ENCODE measurements around the gene ITPR2. TPM values are rescaled to one million over a fixed set of nuclear protein-coding genes. Genes with fewer than 3 reads are reported as not detected.

ITPR2 gene
- polyA plus RNA-seq, 2 of the 4 experiments (the other 2 are of a cell fraction) = 3.1 to 8.1 TPM

DNA sequence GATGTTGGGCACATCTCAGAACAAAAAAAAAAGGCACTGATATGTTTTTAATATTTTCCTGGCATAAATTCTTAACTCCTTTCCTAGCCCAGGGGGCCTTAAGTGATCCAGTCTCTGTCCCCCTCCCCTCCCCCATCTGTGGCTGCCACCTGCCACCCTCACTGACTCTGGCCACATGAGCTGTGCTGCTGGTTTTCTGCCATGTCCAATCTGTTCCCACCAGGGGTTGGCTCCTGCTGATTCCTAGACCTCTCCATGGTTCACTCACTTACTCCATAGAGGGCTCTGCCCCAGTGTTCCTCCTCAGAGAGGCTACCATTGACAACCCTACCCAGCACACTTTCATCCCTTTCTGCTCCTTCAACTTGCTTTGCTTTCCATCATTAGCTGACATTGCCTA lies 474.3 kb downstream of the ITPR2 start:
- ChIA-PET POLR2A (no interaction called here), CTCF (no interaction called here)
- peak; percentile 7 for FAIRE-seq
- ATAC-seq = no peak
- Histone ChIP-seq H3K4me2 (no peak overlapping the region), H3K9me3 (no peaks in the 10 kb centered on the region), H3K27ac (no peak overlapping the region), H3K4me1 (no peaks in the 10 kb centered on the region), H3K4me3 (no peak overlapping the region)
- no peak for DNase-seq (ENCODE audit: low read depth in 1 of 2, low spot score in 1 of 2)
- TF ChIP-seq, protein P1, sequence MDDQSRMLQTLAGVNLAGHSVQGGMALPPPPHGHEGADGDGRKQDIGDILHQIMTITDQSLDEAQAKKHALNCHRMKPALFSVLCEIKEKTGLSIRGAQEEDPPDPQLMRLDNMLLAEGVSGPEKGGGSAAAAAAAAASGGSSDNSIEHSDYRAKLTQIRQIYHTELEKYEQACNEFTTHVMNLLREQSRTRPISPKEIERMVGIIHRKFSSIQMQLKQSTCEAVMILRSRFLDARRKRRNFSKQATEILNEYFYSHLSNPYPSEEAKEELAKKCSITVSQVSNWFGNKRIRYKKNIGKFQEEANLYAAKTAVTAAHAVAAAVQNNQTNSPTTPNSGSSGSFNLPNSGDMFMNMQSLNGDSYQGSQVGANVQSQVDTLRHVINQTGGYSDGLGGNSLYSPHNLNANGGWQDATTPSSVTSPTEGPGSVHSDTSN (IDR thresholded peaks at IDR 0.05) = no peak
- TF ChIP-seq, protein P2, sequence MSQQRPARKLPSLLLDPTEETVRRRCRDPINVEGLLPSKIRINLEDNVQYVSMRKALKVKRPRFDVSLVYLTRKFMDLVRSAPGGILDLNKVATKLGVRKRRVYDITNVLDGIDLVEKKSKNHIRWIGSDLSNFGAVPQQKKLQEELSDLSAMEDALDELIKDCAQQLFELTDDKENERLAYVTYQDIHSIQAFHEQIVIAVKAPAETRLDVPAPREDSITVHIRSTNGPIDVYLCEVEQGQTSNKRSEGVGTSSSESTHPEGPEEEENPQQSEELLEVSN (IDR thresholded peaks at IDR 0.05; ENCODE audit: borderline replicate concordance, low read depth) = no peak
- no peak for TF ChIP-seq FOSL2 (IDR thresholded peaks at IDR 0.05)
- no peak for TF ChIP-seq FOSL2 (CRISPR knock-in tag; IDR thresholded peaks at IDR 0.05)
- no peak for TF ChIP-seq BHLHE40 (IDR thresholded peaks at IDR 0.05; ENCODE audit: low read depth, low read length)
- TF ChIP-seq, protein P3, sequence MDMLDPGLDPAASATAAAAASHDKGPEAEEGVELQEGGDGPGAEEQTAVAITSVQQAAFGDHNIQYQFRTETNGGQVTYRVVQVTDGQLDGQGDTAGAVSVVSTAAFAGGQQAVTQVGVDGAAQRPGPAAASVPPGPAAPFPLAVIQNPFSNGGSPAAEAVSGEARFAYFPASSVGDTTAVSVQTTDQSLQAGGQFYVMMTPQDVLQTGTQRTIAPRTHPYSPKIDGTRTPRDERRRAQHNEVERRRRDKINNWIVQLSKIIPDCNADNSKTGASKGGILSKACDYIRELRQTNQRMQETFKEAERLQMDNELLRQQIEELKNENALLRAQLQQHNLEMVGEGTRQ (IDR thresholded peaks at IDR 0.05) = no peak
- no peak for TF ChIP-seq RAD21 (conservative IDR thresholded peaks at IDR 0.05 in 1 of 2, IDR thresholded peaks at IDR 0.05 in 1 of 2)
- TF ChIP-seq RFX5 (IDR thresholded peaks at IDR 0.05) = no peak

DNA sequence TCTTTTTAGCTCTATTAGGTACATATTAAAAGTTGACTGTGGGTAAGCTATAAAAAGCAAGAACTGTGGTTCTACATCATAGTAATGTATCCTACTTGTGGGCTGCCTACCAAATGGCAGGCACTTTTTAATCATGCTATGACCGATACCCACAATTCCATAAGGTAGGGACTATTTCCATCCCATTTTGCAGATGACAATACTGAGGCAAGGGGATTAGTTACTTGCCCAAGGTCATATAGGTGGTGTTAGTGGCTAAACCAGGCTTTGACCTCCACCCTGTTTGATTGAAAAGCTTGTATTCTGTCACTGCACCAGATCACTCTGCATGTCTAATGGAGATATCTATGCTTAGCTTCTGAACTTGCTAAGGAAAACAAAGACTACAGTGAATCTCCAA lies 485.7 kb downstream of the ITPR2 start:
- FAIRE-seq (no peak), ATAC-seq (no peak), DNase-seq (ENCODE audit: low read depth in 1 of 2, low spot score in 1 of 2) (no peak)
- H3K9me3 ChIP-seq = no peaks in the 10 kb centered on the region
- H3K27ac ChIP-seq = no peak overlapping the region
- H3K4me1 ChIP-seq = 0 out of 3 replicates have a peak, but pooled peaks cover 5% of the 10 kb centered on the region
- no peak overlapping the region for H3K4me3 ChIP-seq
- POLR2A ChIA-PET = no interaction called here
- no peak overlapping the region for H3K4me2 ChIP-seq
- CTCF ChIA-PET = interaction anchor here (0.9 to 1.3 kb wide), 5 partner anchors 11 to 304 kb away, joined by 3 read pairs; no protein-coding TSS in a partner anchor
- TF ChIP-seq, protein P4, sequence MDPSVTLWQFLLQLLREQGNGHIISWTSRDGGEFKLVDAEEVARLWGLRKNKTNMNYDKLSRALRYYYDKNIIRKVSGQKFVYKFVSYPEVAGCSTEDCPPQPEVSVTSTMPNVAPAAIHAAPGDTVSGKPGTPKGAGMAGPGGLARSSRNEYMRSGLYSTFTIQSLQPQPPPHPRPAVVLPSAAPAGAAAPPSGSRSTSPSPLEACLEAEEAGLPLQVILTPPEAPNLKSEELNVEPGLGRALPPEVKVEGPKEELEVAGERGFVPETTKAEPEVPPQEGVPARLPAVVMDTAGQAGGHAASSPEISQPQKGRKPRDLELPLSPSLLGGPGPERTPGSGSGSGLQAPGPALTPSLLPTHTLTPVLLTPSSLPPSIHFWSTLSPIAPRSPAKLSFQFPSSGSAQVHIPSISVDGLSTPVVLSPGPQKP (IDR thresholded peaks at IDR 0.05; ENCODE audit: low read depth, low read length) = no peak
- TF ChIP-seq, protein P5, sequence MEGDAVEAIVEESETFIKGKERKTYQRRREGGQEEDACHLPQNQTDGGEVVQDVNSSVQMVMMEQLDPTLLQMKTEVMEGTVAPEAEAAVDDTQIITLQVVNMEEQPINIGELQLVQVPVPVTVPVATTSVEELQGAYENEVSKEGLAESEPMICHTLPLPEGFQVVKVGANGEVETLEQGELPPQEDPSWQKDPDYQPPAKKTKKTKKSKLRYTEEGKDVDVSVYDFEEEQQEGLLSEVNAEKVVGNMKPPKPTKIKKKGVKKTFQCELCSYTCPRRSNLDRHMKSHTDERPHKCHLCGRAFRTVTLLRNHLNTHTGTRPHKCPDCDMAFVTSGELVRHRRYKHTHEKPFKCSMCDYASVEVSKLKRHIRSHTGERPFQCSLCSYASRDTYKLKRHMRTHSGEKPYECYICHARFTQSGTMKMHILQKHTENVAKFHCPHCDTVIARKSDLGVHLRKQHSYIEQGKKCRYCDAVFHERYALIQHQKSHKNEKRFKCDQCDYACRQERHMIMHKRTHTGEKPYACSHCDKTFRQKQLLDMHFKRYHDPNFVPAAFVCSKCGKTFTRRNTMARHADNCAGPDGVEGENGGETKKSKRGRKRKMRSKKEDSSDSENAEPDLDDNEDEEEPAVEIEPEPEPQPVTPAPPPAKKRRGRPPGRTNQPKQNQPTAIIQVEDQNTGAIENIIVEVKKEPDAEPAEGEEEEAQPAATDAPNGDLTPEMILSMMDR (IDR thresholded peaks at IDR 0.05) = no peak
- WGBS (ENCODE audit: missing lambda C conversion rate) = 86% methylated on average over 1 of the region's 1 CpG

DNA sequence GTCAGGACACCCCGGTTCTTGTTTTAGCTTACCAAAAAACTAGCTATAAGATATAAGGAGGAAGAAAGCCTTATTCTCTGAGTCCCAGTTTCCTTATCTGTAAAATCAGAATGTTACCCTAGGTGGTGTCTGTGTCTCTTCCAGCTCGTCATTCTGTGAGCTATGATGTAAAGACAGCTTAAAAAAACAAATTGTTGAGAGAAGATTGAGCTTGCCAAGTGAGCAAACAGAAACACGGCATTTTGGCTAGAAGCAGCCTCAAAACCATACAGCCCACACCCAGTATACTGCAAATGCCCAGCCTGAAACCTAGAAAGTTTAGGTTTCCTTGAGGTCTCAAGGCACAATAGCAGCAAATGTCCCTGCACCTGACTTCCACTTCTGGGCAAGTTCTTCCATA lies 486.3 kb downstream of the ITPR2 start:
- ATAC-seq (no peak; a peak in 1 of 6 replicates), DNase-seq (ENCODE audit: low read depth in 1 of 2, low spot score in 1 of 2) (peak in 1 of 2 experiments; percentile 12), FAIRE-seq (no peak)

DNA sequence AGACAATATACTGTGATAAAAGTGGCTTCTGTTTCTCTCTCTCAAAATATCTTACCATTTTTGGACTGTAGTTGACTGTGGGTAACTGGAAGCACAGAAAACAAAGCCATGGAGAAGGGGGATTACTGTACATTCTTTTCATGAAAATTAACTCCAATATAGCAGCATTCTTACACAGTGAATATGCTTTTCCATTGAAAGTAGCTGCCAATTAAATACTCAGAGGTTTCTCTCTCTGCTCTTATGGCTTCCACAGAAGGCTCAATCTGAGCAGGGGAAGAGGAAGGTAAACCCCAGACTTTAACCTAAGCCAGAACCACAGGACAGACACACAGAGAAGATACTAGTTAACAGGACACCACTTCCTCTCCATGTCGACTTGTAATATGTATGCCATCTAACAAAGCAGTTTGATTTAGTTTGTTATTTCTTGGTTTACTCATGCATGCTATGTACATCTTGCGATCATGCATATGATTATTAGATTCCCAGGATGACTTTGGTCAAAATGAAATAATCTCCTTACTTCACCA lies 487.5 kb downstream of the ITPR2 start:
- 72% methylated on average over 2 of the region's 2 CpGs for WGBS (ENCODE audit: missing lambda C conversion rate)
- H3K4me2 ChIP-seq = no peak overlapping the region
- no peak overlapping the region for H3K4me3 ChIP-seq
- CTCF ChIA-PET = no interaction called here
- no peak overlapping the region for H3K27ac ChIP-seq
- DNase-seq (ENCODE audit: low read depth in 1 of 2, low spot score in 1 of 2) (no peak), FAIRE-seq (no peak), ATAC-seq (no peak)
- POLR2A ChIA-PET = no interaction called here
- no peaks in the 10 kb centered on the region for H3K9me3 ChIP-seq
- 0 out of 3 replicates have a peak, but pooled peaks cover 5% of the 10 kb centered on the region for H3K4me1 ChIP-seq
- TF ChIP-seq, protein P4 (IDR thresholded peaks at IDR 0.05; ENCODE audit: low read depth, low read length) = no peak
- no peak for TF ChIP-seq RNF2 (IDR thresholded peaks at IDR 0.05; ENCODE audit: borderline replicate concordance, low read depth)
- TF ChIP-seq TP53 (CRISPR knock-in tag; IDR thresholded peaks at IDR 0.05) = no peak
- no peak for TF ChIP-seq ZNF302 (CRISPR knock-in tag; IDR thresholded peaks at IDR 0.05)
- TF ChIP-seq MAZ (IDR thresholded peaks at IDR 0.05; ENCODE audit: borderline replicate concordance, low read depth, low read length) = no peak
- TF ChIP-seq ESRRA (IDR thresholded peaks at IDR 0.05; ENCODE audit: borderline replicate concordance, low read length) = no peak
- no peak for TF ChIP-seq ZSCAN20 (CRISPR knock-in tag; IDR thresholded peaks at IDR 0.05)
- TF ChIP-seq POLR2AphosphoS2 (conservative IDR thresholded peaks at IDR 0.05; ENCODE audit: low read length) = no peak
- TF ChIP-seq, protein P6, sequence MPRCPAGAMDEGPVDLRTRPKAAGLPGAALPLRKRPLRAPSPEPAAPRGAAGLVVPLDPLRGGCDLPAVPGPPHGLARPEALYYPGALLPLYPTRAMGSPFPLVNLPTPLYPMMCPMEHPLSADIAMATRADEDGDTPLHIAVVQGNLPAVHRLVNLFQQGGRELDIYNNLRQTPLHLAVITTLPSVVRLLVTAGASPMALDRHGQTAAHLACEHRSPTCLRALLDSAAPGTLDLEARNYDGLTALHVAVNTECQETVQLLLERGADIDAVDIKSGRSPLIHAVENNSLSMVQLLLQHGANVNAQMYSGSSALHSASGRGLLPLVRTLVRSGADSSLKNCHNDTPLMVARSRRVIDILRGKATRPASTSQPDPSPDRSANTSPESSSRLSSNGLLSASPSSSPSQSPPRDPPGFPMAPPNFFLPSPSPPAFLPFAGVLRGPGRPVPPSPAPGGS (IDR thresholded peaks at IDR 0.05) = no peak
- TF ChIP-seq NFE2L2 (conservative IDR thresholded peaks at IDR 0.05; ENCODE audit: low read length) = no peak

More for the DNA sequence above, 486.3 kb downstream of the ITPR2 start:
- Histone ChIP-seq H3K27ac (no peak overlapping the region), H3K9me3 (no peaks in the 10 kb centered on the region), H3K4me1 (0 out of 3 replicates have a peak, but pooled peaks cover 5% of the 10 kb centered on the region), H3K4me3 (no peak overlapping the region), H3K4me2 (no peak overlapping the region)
- CTCF ChIA-PET = interaction anchor here (1.1 to 1.2 kb wide), 3 partner anchors 22 to 305 kb away, joined by 3 read pairs; no protein-coding TSS in a partner anchor
- 31% methylated on average over 3 of the region's 3 CpGs for WGBS (ENCODE audit: missing lambda C conversion rate)
- POLR2A ChIA-PET = no interaction called here
- no peak for TF ChIP-seq POLR2AphosphoS2 (conservative IDR thresholded peaks at IDR 0.05; ENCODE audit: low read length)
- TF ChIP-seq JUN (IDR thresholded peaks at IDR 0.05) = no peak
- TF ChIP-seq KDM5A (IDR thresholded peaks at IDR 0.05) = no peak
- no peak for TF ChIP-seq PHF8 (IDR thresholded peaks at IDR 0.05; ENCODE audit: borderline replicate concordance, low read depth)
- no peak for TF ChIP-seq EP300 (IDR thresholded peaks at IDR 0.05)
- no peak for TF ChIP-seq NR3C1 (IDR thresholded peaks at IDR 0.05)
- no peak for TF ChIP-seq CBX2 (IDR thresholded peaks at IDR 0.05; ENCODE audit: borderline replicate concordance, low read depth)

Data from A549 (cell line).